Measurements from ENCODE around the gene SOCS3.

Gene SOCS3

GRCh38 chr17:78323826-78324390, 36.0 kb downstream of the SOCS3 start:
- CTCF ChIA-PET = no interaction called here
- POLR2A ChIA-PET = interaction anchor here (0.7 to 0.8 kb wide), 2 partner anchors 10 to 19 kb away, joined by 3 read pairs; no protein-coding TSS in a partner anchor
- TF ChIP-seq ZNF239 (tag by site-specific recombination; IDR thresholded peaks at IDR 0.05) = no peak
- TF ChIP-seq ZNF585B (tag by site-specific recombination; IDR thresholded peaks at IDR 0.05) = no peak
- peak; percentile 83 for TF ChIP-seq ZNF366 (tag by site-specific recombination; conservative IDR thresholded peaks at IDR 0.05)
- TF ChIP-seq PRDM1 (tag by site-specific recombination; IDR thresholded peaks at IDR 0.05) = 0 out of 2 replicates have a peak, but pooled peaks have one; percentile 18
- no peak for TF ChIP-seq PBX3 (CRISPR knock-in tag; IDR thresholded peaks at IDR 0.05)
- no peak for TF ChIP-seq ZNF335 (tag by site-specific recombination; conservative IDR thresholded peaks at IDR 0.05)
- peak; percentile 56; the same call in 1 of the 2 replicates for TF ChIP-seq ZNF398 (tag by site-specific recombination; IDR thresholded peaks at IDR 0.05)
- peak; percentile 71 for TF ChIP-seq PRDM10 (tag by site-specific recombination; IDR thresholded peaks at IDR 0.05)
- no peak for TF ChIP-seq ZNF221 (tag by site-specific recombination; IDR thresholded peaks at IDR 0.05; ENCODE audit: borderline replicate concordance)
- TF ChIP-seq ZNF555 (tag by site-specific recombination; conservative IDR thresholded peaks at IDR 0.05) = no peak
- TF ChIP-seq MEIS1 (CRISPR knock-in tag; IDR thresholded peaks at IDR 0.05; ENCODE audit: borderline replicate concordance) = no peak
- TF ChIP-seq ATF2 (tag by site-specific recombination; IDR thresholded peaks at IDR 0.05; ENCODE audit: low read depth) = no peak
- no peak for TF ChIP-seq KLF8 (tag by site-specific recombination; IDR thresholded peaks at IDR 0.05)
- no peak for TF ChIP-seq ZNF350 (tag by site-specific recombination; IDR thresholded peaks at IDR 0.05)
- TF ChIP-seq ZSCAN16 (tag by site-specific recombination; IDR thresholded peaks at IDR 0.05) = no peak
- TF ChIP-seq ZSCAN5A (tag by site-specific recombination; IDR thresholded peaks at IDR 0.05) = no peak
- TF ChIP-seq MZF1 (tag by site-specific recombination; IDR thresholded peaks at IDR 0.05; ENCODE audit: borderline replicate concordance) = no peak
- Histone ChIP-seq H3K9me3 (ENCODE audit: control insufficient read depth, insufficient read depth, low read depth, low read length) (no peaks in the 10 kb centered on the region), H3K4me1 (ENCODE audit: control insufficient read depth, insufficient read depth, low read length) (no peaks in the 10 kb centered on the region), H3K36me3 (ENCODE audit: control insufficient read depth in 2 of 2, insufficient read depth in 1 of 2, low read length in 2 of 2) (no peaks in the 10 kb centered on the region), H3K27ac (ENCODE audit: extremely low read depth, low read depth, low read length) (no peak overlapping the region), H3K4me3 (ENCODE audit: low read depth, low read length) (no peak overlapping the region)
